Spleen (tissue), 7 donors: ENCODE results near the gene ERLEC1.
"Not testable (repeated sequence)": the region's sequence is repeated elsewhere in the genome, so short reads cannot be mapped to it uniquely, and the experiment has no call there.

ENCODE experiments used
- CTCF ChIP-seq, 11 experiments: fragments of 200-600 bp in 7 of 11; fragments of 450-650 bp in 4 of 11; sonication (generic) in 4 of 11; IDR thresholded peaks in 8 of 11; conservative IDR thresholded peaks in 3 of 11; 1 replicate in 7 of 11; 2 replicates in 4 of 11; pipeline versions ENCODE4 v1.4.0 to v1.8.0; 2016 to 2021; ENCODE audit warnings: antibody characterized with exemption in 11 of 11, inconsistent platforms in 4 of 11, mild to moderate bottlenecking in 1 of 11
- POLR2AphosphoS5 ChIP-seq, 3 donors: sonication (generic); formaldehyde crosslinking; IDR thresholded peaks; one replicate each; pipeline ENCODE4 v1.5.1; 2017; ENCODE audit warnings: antibody characterized with exemption in 3 of 3
- donor health status: DM: no; HTN: no; CAD: no; lungs with moderate emphysema.
- donor health status: DM: no; HTN: no; CAD: no.
- donor health status: DM: no; HTN: no; CAD: no.

- not testable (repeated sequence) for TF ChIP-seq CTCF (IDR thresholded peaks at IDR 0.05 in 8 of 11, conservative IDR thresholded peaks at IDR 0.05 in 3 of 11); POLR2AphosphoS5 (IDR thresholded peaks at IDR 0.05)
Measured at GRCh38 chr2:53851052-53851757, 64.4 kb downstream of the ERLEC1 start.
